SK-N-SH treated with all-trans-retinoic acid at 6 μM for 48 hours (cell line): Measurements from ENCODE around the gene NGB.

ENCODE experiments used
- ATAC-seq: fragments of 200-7000 bp; cut with Tn5 transposase; 3 replicates; pipeline ENCODE4 v1.9.1; 2020; ENCODE audit warnings: mild to moderate bottlenecking, moderate library complexity
- ARNTL ChIP-seq: fragments of 450-650 bp; formaldehyde crosslinking; IDR thresholded peaks from 2 replicates; pipeline ENCODE4 v1.5.0; 2020; ENCODE audit warnings: low read depth, mild to moderate bottlenecking, moderate library complexity, borderline replicate concordance
- BACH2 ChIP-seq: fragments of 250-450 bp; sonication (Bioruptor Pico); IDR thresholded peaks from 2 replicates; pipeline ENCODE4 v1.9.0; 2021; ENCODE audit warnings: mild to moderate bottlenecking, borderline replicate concordance
- CREB5 ChIP-seq: fragments of 250-450 bp; sonication (Bioruptor Pico); IDR thresholded peaks from 2 replicates; pipeline ENCODE4 v1.5.1; 2020; ENCODE audit warnings: low read depth, mild to moderate bottlenecking, moderate library complexity
- CSDC2 ChIP-seq: fragments of 250-450 bp; sonication (Bioruptor Pico); IDR thresholded peaks from 2 replicates; pipeline ENCODE4 v1.5.0; 2020; ENCODE audit warnings: mild to moderate bottlenecking, moderate library complexity
- ESRRG ChIP-seq: fragments of 250-450 bp; sonication (Bioruptor Pico); IDR thresholded peaks from 2 replicates; pipeline ENCODE4 v1.6.1; 2021; ENCODE audit warnings: mild to moderate bottlenecking
- GLIS3 ChIP-seq: fragments of 250-450 bp; sonication (Bioruptor Pico); IDR thresholded peaks from 2 replicates; pipeline ENCODE4 v1.5.0; 2020; ENCODE audit warnings: mild to moderate bottlenecking, moderate library complexity
- ISL1 ChIP-seq: fragments of 250-450 bp; sonication (Bioruptor Pico); IDR thresholded peaks from 2 replicates; pipeline ENCODE4 v2.1.2; 2022; ENCODE audit warnings: mild to moderate bottlenecking, moderate library complexity
- OSR1 ChIP-seq: fragments of 250-450 bp; sonication (Bioruptor Pico); IDR thresholded peaks from 2 replicates; pipeline ENCODE4 v1.8.0; 2022; ENCODE audit warnings: moderate library complexity, mild to moderate bottlenecking, inconsistent platforms
- PATZ1 ChIP-seq: fragments of 250-450 bp; sonication (Bioruptor Pico); IDR thresholded peaks from 2 replicates; pipeline ENCODE4 v1.8.0; 2020; ENCODE audit warnings: mild to moderate bottlenecking, moderate library complexity, borderline replicate concordance
- PPARA ChIP-seq: fragments of 250-450 bp; sonication (Bioruptor Pico); IDR thresholded peaks from 2 replicates; pipeline ENCODE4 v1.5.0; 2020; ENCODE audit warnings: mild to moderate bottlenecking, borderline replicate concordance
- RARB ChIP-seq: fragments of 250-450 bp; sonication (Bioruptor Pico); IDR thresholded peaks from 2 replicates; pipeline ENCODE4 v1.8.0; 2021; ENCODE audit warnings: mild to moderate bottlenecking, moderate library complexity
- SNAI2 ChIP-seq: fragments of 250-450 bp; sonication (Bioruptor Pico); IDR thresholded peaks from 2 replicates; pipeline ENCODE4 v1.5.0; 2020; ENCODE audit warnings: mild to moderate bottlenecking, moderate library complexity
- TCF4 ChIP-seq: fragments of 250-450 bp; sonication (Bioruptor Pico); IDR thresholded peaks from 2 replicates; pipeline ENCODE4 v1.8.0; 2021; ENCODE audit warnings: mild to moderate bottlenecking, moderate library complexity, borderline replicate concordance
- ZC3H10 ChIP-seq: fragments of 250-450 bp; sonication (Bioruptor Pico); IDR thresholded peaks from 2 replicates; pipeline ENCODE4 v1.5.1; 2021; ENCODE audit warnings: mild to moderate bottlenecking, moderate library complexity
- ZFP3 ChIP-seq: fragments of 250-450 bp; sonication (Bioruptor Pico); IDR thresholded peaks from 2 replicates; pipeline ENCODE4 v1.5.0; 2020; ENCODE audit warnings: mild to moderate bottlenecking, moderate library complexity
- ZNF565 ChIP-seq: fragments of 450-650 bp; formaldehyde crosslinking; conservative IDR thresholded peaks from 2 replicates; pipeline ENCODE4 v1.5.0; 2020; ENCODE audit warnings: low read depth, mild to moderate bottlenecking, moderate library complexity
- ZNF70 ChIP-seq: fragments of 450-650 bp; formaldehyde crosslinking; IDR thresholded peaks from 2 replicates; pipeline ENCODE4 v1.5.0; 2020; ENCODE audit warnings: mild to moderate bottlenecking, moderate library complexity
- ZNF8 ChIP-seq: fragments of 450-650 bp; formaldehyde crosslinking; IDR thresholded peaks from 2 replicates; pipeline ENCODE4 v1.5.0; 2020; ENCODE audit warnings: mild to moderate bottlenecking, moderate library complexity
- TF ChIP-seq, protein P1 (sequence below): fragments of 250-450 bp; sonication (Bioruptor Pico); IDR thresholded peaks from 2 replicates; pipeline ENCODE4 v1.5.0; 2020; ENCODE audit warnings: mild to moderate bottlenecking, moderate library complexity
- TF ChIP-seq, protein P2 (sequence below): fragments of 250-450 bp; sonication (Bioruptor Pico); IDR thresholded peaks from 2 replicates; pipeline ENCODE4 v1.8.0; 2021; ENCODE audit warnings: low read depth, mild to moderate bottlenecking, moderate library complexity, borderline replicate concordance

NGB gene

GRCh38 chr14:77250927-77251326 is 20.1 kb downstream of the NGB start:
- no peak for ATAC-seq
- no peak for TF ChIP-seq CREB5

DNA sequence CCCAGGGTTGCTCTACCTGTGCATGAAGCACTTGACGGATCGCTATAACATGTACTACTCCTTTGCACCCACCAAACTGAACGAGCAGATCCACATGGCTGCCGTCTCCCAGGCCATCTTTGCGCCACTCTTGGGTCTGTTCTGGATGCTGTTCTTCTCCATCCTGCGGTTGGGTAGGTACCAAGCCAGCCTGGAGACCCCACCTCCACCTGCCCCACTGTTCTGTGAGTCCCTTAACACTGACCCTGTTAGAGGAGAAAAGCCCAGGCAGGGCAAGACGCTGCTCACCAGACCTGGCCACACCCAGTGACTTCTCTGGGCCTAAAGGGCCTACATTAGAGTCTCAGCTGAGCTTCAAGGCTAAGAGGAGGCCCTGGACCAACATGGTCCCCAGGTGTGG is 21.7 kb downstream of the NGB start:
- no peak for ATAC-seq
- no peak for TF ChIP-seq CREB5
- TF ChIP-seq ZNF565 (CRISPR knock-in tag): no peak
- TF ChIP-seq, protein P1, sequence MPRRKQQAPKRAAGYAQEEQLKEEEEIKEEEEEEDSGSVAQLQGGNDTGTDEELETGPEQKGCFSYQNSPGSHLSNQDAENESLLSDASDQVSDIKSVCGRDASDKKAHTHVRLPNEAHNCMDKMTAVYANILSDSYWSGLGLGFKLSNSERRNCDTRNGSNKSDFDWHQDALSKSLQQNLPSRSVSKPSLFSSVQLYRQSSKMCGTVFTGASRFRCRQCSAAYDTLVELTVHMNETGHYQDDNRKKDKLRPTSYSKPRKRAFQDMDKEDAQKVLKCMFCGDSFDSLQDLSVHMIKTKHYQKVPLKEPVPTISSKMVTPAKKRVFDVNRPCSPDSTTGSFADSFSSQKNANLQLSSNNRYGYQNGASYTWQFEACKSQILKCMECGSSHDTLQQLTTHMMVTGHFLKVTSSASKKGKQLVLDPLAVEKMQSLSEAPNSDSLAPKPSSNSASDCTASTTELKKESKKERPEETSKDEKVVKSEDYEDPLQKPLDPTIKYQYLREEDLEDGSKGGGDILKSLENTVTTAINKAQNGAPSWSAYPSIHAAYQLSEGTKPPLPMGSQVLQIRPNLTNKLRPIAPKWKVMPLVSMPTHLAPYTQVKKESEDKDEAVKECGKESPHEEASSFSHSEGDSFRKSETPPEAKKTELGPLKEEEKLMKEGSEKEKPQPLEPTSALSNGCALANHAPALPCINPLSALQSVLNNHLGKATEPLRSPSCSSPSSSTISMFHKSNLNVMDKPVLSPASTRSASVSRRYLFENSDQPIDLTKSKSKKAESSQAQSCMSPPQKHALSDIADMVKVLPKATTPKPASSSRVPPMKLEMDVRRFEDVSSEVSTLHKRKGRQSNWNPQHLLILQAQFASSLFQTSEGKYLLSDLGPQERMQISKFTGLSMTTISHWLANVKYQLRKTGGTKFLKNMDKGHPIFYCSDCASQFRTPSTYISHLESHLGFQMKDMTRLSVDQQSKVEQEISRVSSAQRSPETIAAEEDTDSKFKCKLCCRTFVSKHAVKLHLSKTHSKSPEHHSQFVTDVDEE (CRISPR knock-in tag): no peak
- no peak for TF ChIP-seq ZNF8 (CRISPR knock-in tag)
- TF ChIP-seq, all 23 proteins: peak for 0

DNA sequence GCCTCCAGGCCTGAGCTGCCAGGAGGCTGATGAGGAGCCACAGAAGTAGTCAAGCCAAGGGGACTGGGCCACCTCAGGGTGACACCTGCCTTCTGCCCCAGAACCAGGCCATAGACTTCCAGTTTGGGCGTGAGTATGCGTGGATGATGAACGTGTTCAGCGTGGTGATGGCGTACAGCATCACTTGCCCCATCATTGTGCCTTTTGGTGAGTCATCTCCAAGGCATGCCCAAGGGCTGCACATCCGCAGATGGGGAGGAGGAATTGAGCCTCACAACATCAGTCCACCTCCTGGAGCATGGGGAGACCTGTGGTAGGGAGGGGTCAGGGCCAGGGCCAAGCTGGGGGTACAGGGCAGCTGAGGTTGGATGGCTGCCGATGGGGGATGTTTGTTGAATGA is 22.3 kb downstream of the NGB start:
- no peak for ATAC-seq
- no peak for TF ChIP-seq ZC3H10
- no peak for TF ChIP-seq TCF4
- TF ChIP-seq, protein P2, sequence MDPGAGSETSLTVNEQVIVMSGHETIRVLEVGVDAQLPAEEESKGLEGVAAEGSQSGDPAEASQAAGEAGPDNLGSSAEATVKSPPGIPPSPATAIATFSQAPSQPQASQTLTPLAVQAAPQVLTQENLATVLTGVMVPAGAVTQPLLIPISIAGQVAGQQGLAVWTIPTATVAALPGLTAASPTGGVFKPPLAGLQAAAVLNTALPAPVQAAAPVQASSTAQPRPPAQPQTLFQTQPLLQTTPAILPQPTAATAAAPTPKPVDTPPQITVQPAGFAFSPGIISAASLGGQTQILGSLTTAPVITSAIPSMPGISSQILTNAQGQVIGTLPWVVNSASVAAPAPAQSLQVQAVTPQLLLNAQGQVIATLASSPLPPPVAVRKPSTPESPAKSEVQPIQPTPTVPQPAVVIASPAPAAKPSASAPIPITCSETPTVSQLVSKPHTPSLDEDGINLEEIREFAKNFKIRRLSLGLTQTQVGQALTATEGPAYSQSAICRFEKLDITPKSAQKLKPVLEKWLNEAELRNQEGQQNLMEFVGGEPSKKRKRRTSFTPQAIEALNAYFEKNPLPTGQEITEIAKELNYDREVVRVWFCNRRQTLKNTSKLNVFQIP: no peak
- no peak for TF ChIP-seq ARNTL

DNA sequence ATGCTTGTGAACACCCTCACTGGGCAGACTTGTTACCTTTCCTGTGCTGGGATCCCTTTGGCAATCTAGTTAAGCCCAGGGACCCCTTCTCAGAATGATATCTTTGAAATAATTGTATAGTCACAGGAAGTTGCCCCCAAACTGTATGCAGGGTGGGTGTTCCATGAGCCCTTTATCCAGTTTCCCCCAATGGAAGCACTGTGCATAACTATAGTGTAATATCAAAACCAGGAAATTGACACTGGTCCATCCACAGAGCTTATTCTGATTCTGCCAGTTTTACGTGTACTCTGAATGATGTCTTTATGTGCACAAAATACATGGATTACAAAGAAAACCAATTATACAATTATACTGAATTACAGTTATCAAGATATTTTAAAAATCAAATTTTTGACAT is 24.2 kb downstream of the NGB start:
- TF ChIP-seq ZFP3 (CRISPR knock-in tag) (no peak), ZC3H10 (no peak)
- ATAC-seq: no peak

DNA sequence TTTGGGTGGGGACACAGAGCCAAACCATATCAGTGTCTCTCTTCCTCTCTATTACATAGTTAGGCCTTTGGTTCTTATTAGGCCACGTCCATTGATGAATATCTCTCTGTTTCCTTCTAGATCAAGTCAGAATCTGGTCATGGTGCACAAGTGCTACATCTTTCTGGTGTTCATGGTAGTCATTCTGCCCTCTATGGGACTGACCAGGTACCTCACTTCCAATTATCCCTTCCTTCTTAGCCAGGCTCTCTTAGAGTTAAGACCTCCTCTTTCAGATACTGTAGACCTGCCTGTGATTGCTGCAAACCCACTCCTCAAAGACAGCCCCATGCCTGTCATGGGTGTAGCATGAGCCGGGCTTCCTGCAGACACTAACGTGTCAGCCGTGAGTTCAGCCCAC is 25.2 kb downstream of the NGB start:
- TF ChIP-seq CREB5 (no peak), ZNF8 (CRISPR knock-in tag) (no peak), ZNF565 (CRISPR knock-in tag) (no peak)
- ATAC-seq: no peak

- TF ChIP-seq ZC3H10: no peak
- TF ChIP-seq ISL1 (CRISPR knock-in tag): no peak
- TF ChIP-seq OSR1 (CRISPR knock-in tag): no peak
- no peak for TF ChIP-seq PATZ1 (CRISPR knock-in tag)
- no peak for TF ChIP-seq RARB
- no peak for TF ChIP-seq CSDC2 (CRISPR knock-in tag)
- no peak for TF ChIP-seq ZNF70
- TF ChIP-seq SNAI2 (CRISPR knock-in tag): no peak
- TF ChIP-seq, protein P2: no peak
- TF ChIP-seq GLIS3 (CRISPR knock-in tag): no peak
- TF ChIP-seq PPARA (CRISPR knock-in tag): no peak
- TF ChIP-seq ESRRG: no peak
- TF ChIP-seq BACH2 (CRISPR knock-in tag): no peak
- ATAC-seq: no peak
Observed at GRCh38 chr14:77243853-77244252, 27.2 kb downstream of the NGB start.
